Ascending aorta (tissue), 2 donors: Measurements from ENCODE around the gene AMIGO3. TPM values are rescaled to one million over a fixed set of nuclear protein-coding genes. Genes with fewer than 3 reads are reported as not detected.

Experiments used
- DNase-seq, 2 donors: peaks; one replicate each; pipeline ENCODE4 v3.0.0-alpha.2; 2019; ENCODE audit warnings: low spot score in 2 of 2
- H3K27ac ChIP-seq, 2 donors: fragments of 200-600 bp; sonication (generic); one replicate each; pipeline ENCODE4 v1.5.1; 2016 to 2017; ENCODE audit warnings: mild to moderate bottlenecking in 1 of 2
- H3K27me3 ChIP-seq: fragments of 200-600 bp; sonication (generic); one replicate; pipeline ENCODE4 v1.5.1; 2017
- H3K36me3 ChIP-seq, 2 donors: fragments of 200-600 bp; sonication (generic); one replicate each; pipeline ENCODE4 v1.5.1; 2016
- H3K4me1 ChIP-seq, 2 donors: fragments of 200-600 bp; sonication (generic); one replicate each; pipeline ENCODE4 v1.5.1; 2016 to 2017; ENCODE audit warnings: mild to moderate bottlenecking in 1 of 2
- H3K4me3 ChIP-seq, 2 donors: fragments of 200-600 bp; sonication (generic); one replicate each; pipeline ENCODE4 v1.5.1; 2016 to 2017; ENCODE audit warnings: mild to moderate bottlenecking in 1 of 2
- H3K9me3 ChIP-seq, 2 donors: fragments of 200-600 bp; sonication (generic); one replicate each; pipeline ENCODE4 v1.5.1; 2016
- intact Hi-C: fragments of 100-400 bp; cut with DNase I; formaldehyde crosslinking; loops from one replicate; pipeline ENCODE4 v1.15.1; 2023
- total RNA-seq: library from RNA; depleted of rRNA; stranded (reverse); fragments of >200 nt; gene quantifications from one replicate; pipeline ENCODE4 v1.1.0, GENCODE V29; 2016
- TF ChIP-seq, protein P1 (sequence below), 3 experiments: fragments of 200-600 bp in 2 of 3; fragments of 450-650 bp in 1 of 3; sonication (generic) in 2 of 3; IDR thresholded peaks; one replicate each; pipeline ENCODE4 v1.5.1; 2016 to 2019; ENCODE audit warnings: antibody characterized with exemption in 3 of 3, mild to moderate bottlenecking in 1 of 3, moderate library complexity in 1 of 3

AMIGO3 gene
- total RNA-seq, 1 donor from 2014 or later = 0.43 TPM

DNA sequence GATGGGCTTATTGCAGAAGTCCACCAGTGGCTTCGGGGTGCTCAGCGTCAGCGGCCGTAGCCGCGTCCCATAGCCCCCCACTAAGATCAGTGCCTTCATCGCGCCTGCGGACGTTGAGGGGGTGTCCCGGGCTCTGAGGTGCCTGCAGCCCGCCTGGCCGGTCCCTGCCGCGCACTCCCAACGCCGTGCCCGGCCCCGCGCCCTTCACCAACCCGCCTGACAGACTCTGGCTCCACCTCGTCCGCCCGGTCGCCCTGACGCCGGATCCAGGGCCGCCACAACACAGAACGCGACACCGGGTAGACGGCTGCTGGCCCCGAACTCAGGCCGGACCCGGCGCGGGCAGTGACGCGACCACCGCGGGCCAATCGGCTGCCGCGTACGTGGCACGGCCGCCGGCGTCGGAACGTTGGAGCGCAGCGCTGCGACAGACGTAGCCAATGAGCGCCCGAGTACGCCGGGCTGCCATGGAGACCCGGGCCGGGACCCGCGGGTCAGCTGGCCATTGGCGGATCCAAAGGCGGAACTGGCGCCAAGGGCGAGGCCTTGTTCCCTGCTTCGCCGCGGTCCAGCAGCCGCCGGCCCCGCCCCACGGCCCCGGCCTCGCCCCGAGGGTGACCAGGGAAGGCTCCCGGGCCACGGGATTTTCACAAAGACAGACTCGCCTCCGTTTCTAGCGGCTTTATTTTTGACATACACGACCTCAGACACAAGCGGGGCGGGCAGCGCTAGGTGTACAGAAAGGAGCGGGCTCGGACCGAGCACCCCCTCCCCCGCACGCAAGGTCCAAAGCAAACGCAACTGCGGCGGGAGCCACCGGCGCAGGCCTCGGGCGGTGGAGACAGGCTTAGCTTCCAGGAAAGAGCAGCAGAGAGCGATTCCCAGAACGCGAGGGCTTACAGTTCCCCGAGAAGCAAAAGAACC is 4.4 kb upstream of the AMIGO3 start, which contains the start of gene GMPPB:
Gene GMPPB, minus strand, starts transcription at position 324 of the 924 bp plus-strand sequence. Its CDS starts 225 bp downstream, at position 99.
- peak within 1 kb of the TSS; percentile 93 to 97 for H3K27ac ChIP-seq
- peak; percentile 92 to 97 for DNase-seq
- H3K4me3 ChIP-seq = peak within 1 kb of the TSS; percentile 86 to 98
- H3K4me1 ChIP-seq = peaks cover 16 to 20% of the 10 kb centered on the region in 2 donors
- H3K27me3 ChIP-seq = no peaks in the 10 kb centered on the region
- peaks cover 23 to 54% of the 10 kb centered on the region in 2 donors for H3K36me3 ChIP-seq
- no peaks in the 10 kb centered on the region for H3K9me3 ChIP-seq
- TF ChIP-seq, protein P1, sequence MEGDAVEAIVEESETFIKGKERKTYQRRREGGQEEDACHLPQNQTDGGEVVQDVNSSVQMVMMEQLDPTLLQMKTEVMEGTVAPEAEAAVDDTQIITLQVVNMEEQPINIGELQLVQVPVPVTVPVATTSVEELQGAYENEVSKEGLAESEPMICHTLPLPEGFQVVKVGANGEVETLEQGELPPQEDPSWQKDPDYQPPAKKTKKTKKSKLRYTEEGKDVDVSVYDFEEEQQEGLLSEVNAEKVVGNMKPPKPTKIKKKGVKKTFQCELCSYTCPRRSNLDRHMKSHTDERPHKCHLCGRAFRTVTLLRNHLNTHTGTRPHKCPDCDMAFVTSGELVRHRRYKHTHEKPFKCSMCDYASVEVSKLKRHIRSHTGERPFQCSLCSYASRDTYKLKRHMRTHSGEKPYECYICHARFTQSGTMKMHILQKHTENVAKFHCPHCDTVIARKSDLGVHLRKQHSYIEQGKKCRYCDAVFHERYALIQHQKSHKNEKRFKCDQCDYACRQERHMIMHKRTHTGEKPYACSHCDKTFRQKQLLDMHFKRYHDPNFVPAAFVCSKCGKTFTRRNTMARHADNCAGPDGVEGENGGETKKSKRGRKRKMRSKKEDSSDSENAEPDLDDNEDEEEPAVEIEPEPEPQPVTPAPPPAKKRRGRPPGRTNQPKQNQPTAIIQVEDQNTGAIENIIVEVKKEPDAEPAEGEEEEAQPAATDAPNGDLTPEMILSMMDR (IDR thresholded peaks at IDR 0.05) = no peak
- intact Hi-C loops = loop anchor here (1.0 to 10.0 kb wide), 4 partner anchors 35 to 131 kb away; partner anchors contain the start of genes APEH, IP6K1, MST1 and RNF123

- Histone ChIP-seq H3K27me3 (no peaks in the 10 kb centered on the region), H3K36me3 (peaks cover 23 to 53% of the 10 kb centered on the region in 2 donors)
These were observed 3.8 kb upstream of the AMIGO3 start for GRCh38 chr3:49723296-49723627.

GRCh38 chr3:49722896-49723295 is 3.4 kb upstream of the AMIGO3 start:
- no peak for DNase-seq

More at GRCh38 chr3:49723296-49723627, 3.8 kb upstream of the AMIGO3 start:
- Histone ChIP-seq H3K9me3 (no peaks in the 10 kb centered on the region), H3K4me1 (peaks cover 19 to 24% of the 10 kb centered on the region in 2 donors), H3K4me3 (peak overlapping the region; percentile 86 to 98), H3K27ac (peak overlapping the region; percentile 93 to 97)
- peak in 1 of 2 donors; percentile 82 for DNase-seq
- intact Hi-C loops = loop anchor here (1.0 to 10.0 kb wide), 2 partner anchors 34 to 132 kb away; partner anchors contain the start of genes MST1, RNF123 and TRAIP
- TF ChIP-seq, protein P1 (IDR thresholded peaks at IDR 0.05) = no peak

GRCh38 chr3:49721896-49722781 is 2.7 kb upstream of the AMIGO3 start:
- Histone ChIP-seq H3K36me3 (peaks cover 13 to 41% of the 10 kb centered on the region in 2 donors), H3K4me1 (peaks cover 19 to 24% of the 10 kb centered on the region in 2 donors), H3K27me3 (no peaks in the 10 kb centered on the region), H3K4me3 (peak overlapping the region in 1 of 2 donors; percentile 98), H3K9me3 (no peaks in the 10 kb centered on the region), H3K27ac (peak overlapping the region in 1 of 2 donors; percentile 93)
- DNase-seq = peak in 1 of 2 donors; percentile 51
- TF ChIP-seq, protein P1 (IDR thresholded peaks at IDR 0.05) = no peak
- intact Hi-C loops = loop anchor here (10.0 kb wide), 1 partner anchor 133 kb away; the partner anchor contains the start of gene TRAIP

More at GRCh38 chr3:49722896-49723295, 3.4 kb upstream of the AMIGO3 start:
- Histone ChIP-seq H3K27ac (peak overlapping the region; percentile 93 to 97), H3K4me3 (peak overlapping the region; percentile 86 to 98), H3K4me1 (peaks cover 19 to 24% of the 10 kb centered on the region in 2 donors), H3K36me3 (peaks cover 20 to 49% of the 10 kb centered on the region in 2 donors), H3K9me3 (no peaks in the 10 kb centered on the region), H3K27me3 (no peaks in the 10 kb centered on the region)
- TF ChIP-seq, protein P1 (IDR thresholded peaks at IDR 0.05) = no peak
- intact Hi-C loops = loop anchor here (1.0 to 10.0 kb wide), 2 partner anchors 34 to 132 kb away; partner anchors contain the start of genes MST1, RNF123 and TRAIP

GRCh38 chr3:49721596-49721895 is 2.1 kb upstream of the AMIGO3 start:
- H3K27ac ChIP-seq = no peak overlapping the region
- H3K36me3 ChIP-seq = peaks cover 8 to 39% of the 10 kb centered on the region in 2 donors
- no peaks in the 10 kb centered on the region for H3K9me3 ChIP-seq
- intact Hi-C loops = loop anchor here (10.0 kb wide), 1 partner anchor 133 kb away; the partner anchor contains the start of gene TRAIP
- H3K27me3 ChIP-seq = no peaks in the 10 kb centered on the region
- peak in 1 of 2 donors; percentile 56 for DNase-seq
- H3K4me1 ChIP-seq = peaks cover 19 to 24% of the 10 kb centered on the region in 2 donors
- TF ChIP-seq, protein P1 (IDR thresholded peaks at IDR 0.05) = no peak
- H3K4me3 ChIP-seq = no peak overlapping the region
